ENCODE results near the gene HEG1. TPM values are rescaled to one million over a fixed set of nuclear protein-coding genes. Genes with fewer than 3 reads are reported as not detected.

The HEG1 gene
- total RNA-seq, 6 experiments from 2014 or later, result 3.5 to 14.9 (median 10.8) TPM

- H3K4me3 ChIP-seq, result no peak overlapping the region
- DNase-seq, result no peak
- TF ChIP-seq, protein P1, sequence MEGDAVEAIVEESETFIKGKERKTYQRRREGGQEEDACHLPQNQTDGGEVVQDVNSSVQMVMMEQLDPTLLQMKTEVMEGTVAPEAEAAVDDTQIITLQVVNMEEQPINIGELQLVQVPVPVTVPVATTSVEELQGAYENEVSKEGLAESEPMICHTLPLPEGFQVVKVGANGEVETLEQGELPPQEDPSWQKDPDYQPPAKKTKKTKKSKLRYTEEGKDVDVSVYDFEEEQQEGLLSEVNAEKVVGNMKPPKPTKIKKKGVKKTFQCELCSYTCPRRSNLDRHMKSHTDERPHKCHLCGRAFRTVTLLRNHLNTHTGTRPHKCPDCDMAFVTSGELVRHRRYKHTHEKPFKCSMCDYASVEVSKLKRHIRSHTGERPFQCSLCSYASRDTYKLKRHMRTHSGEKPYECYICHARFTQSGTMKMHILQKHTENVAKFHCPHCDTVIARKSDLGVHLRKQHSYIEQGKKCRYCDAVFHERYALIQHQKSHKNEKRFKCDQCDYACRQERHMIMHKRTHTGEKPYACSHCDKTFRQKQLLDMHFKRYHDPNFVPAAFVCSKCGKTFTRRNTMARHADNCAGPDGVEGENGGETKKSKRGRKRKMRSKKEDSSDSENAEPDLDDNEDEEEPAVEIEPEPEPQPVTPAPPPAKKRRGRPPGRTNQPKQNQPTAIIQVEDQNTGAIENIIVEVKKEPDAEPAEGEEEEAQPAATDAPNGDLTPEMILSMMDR (IDR thresholded peaks at IDR 0.05), result no peak
- no peak for TF ChIP-seq POLR2A (IDR thresholded peaks at IDR 0.05)
- H3K9me3 ChIP-seq, result no peaks in the 10 kb centered on the region
- no peaks in the 10 kb centered on the region for H3K4me1 ChIP-seq
- H3K27ac ChIP-seq, result no peak overlapping the region
- no peak for ATAC-seq
- no peaks in the 10 kb centered on the region for H3K36me3 ChIP-seq
- intact Hi-C loops (cut with DNase I), result no loop called here
- H3K27me3 ChIP-seq, result no peaks in the 10 kb centered on the region
- 62% methylated on average over 11 of the region's 12 CpGs for WGBS (ENCODE audit: insufficient coverage, low coverage, low lambda C conversion rate, missing lambda C conversion rate)
Measured at GRCh38 chr3:124941771-124942170, 114.0 kb downstream of the HEG1 start.

GRCh38 chr3:124939661-124940060 lies 116.1 kb downstream of the HEG1 start:
- intact Hi-C loops (cut with DNase I), result no loop called here
- DNase-seq (no peak), ATAC-seq (no peak)
- WGBS (ENCODE audit: insufficient coverage, low coverage, low lambda C conversion rate, missing lambda C conversion rate), result 64% methylated on average over 4 of the region's 4 CpGs
- TF ChIP-seq, protein P1 (IDR thresholded peaks at IDR 0.05), result no peak
- no peak for TF ChIP-seq POLR2A (IDR thresholded peaks at IDR 0.05)
- no peaks in the 10 kb centered on the region for H3K4me1 ChIP-seq
- H3K4me3 ChIP-seq, result no peak overlapping the region
- no peaks in the 10 kb centered on the region for H3K27me3 ChIP-seq
- no peaks in the 10 kb centered on the region for H3K36me3 ChIP-seq
- no peaks in the 10 kb centered on the region for H3K9me3 ChIP-seq
- no peak overlapping the region for H3K27ac ChIP-seq

- WGBS (ENCODE audit: insufficient coverage, low coverage, low lambda C conversion rate, missing lambda C conversion rate), result 93% methylated on average over 5 of the region's 5 CpGs
- intact Hi-C loops (cut with DNase I), result no loop called here
- TF ChIP-seq, protein P1 (IDR thresholded peaks at IDR 0.05), result no peak
- TF ChIP-seq POLR2A (IDR thresholded peaks at IDR 0.05), result no peak
- Histone ChIP-seq H3K36me3 (no peaks in the 10 kb centered on the region), H3K27me3 (no peaks in the 10 kb centered on the region), H3K9me3 (no peaks in the 10 kb centered on the region), H3K4me3 (no peak overlapping the region), H3K27ac (no peak overlapping the region), H3K4me1 (no peaks in the 10 kb centered on the region)
- DNase-seq (no peak), ATAC-seq (no peak)
Measured at GRCh38 chr3:124938896-124939295, 116.9 kb downstream of the HEG1 start.

DNA sequence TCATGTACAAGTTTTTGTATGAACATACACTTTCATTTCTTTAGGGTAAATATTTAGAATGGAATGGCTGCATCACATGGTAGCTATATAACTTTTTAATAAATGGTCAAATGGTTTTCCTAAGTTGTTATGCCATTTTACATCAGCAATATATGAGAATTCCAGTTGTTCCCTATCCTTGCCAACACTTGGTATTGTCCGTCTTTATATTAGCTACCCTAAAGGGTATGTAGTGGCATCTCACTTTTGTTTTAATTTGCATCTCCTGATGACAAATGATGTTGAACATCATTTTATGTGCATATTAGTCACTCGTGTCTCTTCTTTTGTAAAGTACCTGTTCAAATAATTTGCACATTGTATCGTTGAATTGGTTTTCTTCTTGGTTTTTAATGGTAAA lies 118.7 kb downstream of the HEG1 start:
- no peaks in the 10 kb centered on the region for H3K9me3 ChIP-seq
- H3K36me3 ChIP-seq, result no peaks in the 10 kb centered on the region
- WGBS (ENCODE audit: insufficient coverage, low coverage, low lambda C conversion rate, missing lambda C conversion rate), result 95% methylated on average over 3 of the region's 3 CpGs
- TF ChIP-seq, protein P1 (IDR thresholded peaks at IDR 0.05), result no peak
- TF ChIP-seq POLR2A (IDR thresholded peaks at IDR 0.05), result no peak
- H3K27me3 ChIP-seq, result no peaks in the 10 kb centered on the region
- intact Hi-C loops (cut with DNase I), result no loop called here
- no peak overlapping the region for H3K4me3 ChIP-seq
- H3K27ac ChIP-seq, result no peak overlapping the region
- ATAC-seq (no peak), DNase-seq (no peak)
- H3K4me1 ChIP-seq, result no peaks in the 10 kb centered on the region
